ENCODE results near the gene PUS1. TPM values are rescaled to one million over a fixed set of nuclear protein-coding genes. Genes with fewer than 3 reads are reported as not detected.

The PUS1 gene
- total RNA-seq, 4 donors from 2014 or later: 14.7 to 23.3 (median 19.5) TPM

DNA sequence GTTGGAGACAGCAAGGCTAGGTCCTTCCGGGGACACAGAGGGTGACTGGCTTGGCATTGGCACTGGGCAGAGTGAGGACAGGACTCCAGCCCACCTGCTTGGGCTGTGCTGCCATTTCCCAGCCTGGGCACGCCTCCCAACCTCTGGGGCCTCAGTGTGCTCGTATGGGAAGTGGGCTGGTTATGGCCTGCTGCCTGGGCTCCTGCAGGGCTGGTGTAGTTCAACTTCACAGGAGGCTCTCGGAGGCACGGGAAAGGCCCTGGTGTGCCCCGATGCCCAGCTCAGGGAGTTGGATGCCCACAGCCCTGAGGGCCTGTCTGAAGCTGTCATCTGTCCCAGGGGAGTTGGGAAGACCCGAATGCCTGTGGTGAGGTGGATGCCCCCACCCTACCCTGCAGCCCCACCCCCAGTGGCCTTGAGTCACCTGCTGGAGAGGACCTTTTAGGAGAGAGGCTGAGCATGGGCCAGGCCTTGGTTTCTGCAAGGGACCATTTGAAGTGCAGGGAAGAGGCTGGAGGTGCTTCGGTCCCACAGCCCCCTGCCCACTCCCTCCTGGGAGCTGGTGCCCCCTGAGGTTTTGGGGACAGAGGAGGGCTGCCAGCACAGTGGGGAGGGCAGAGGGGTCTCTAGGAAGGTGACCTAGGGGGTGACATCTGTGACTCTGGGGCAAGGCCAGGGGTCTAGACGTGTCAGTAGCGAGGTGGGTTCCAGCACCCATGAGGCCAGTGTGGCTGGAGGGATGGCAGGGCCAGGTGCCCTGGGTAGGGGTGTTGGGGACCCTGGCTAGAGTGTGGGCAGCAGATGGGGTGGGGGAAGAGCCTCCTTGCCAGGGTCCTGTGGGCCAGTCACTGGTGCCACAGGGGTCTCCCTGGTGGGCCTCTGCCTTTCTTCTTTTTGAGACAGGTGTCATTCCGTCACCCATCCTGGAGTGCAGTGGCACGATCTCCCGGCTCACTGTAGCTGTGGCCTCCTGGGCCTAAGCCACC, 25.5 kb upstream of the PUS1 start:
- DNase-seq (ENCODE audit: extremely low spot score): no peak
- Histone ChIP-seq H3K27ac (replicated peaks in 1 of 4) (no peak overlapping the region), H3K27me3 (no peaks in the 10 kb centered on the region), H3K9me3 (no peaks in the 10 kb centered on the region), H3K4me3 (no peak overlapping the region), H3K36me3 (peaks cover 15 to 63% (median 44%) of the 10 kb centered on the region in 4 donors), H3K4me1 (peaks cover 59 to 79% (median 72%) of the 10 kb centered on the region in 4 donors)
- 91% methylated on average over 7 of the region's 13 CpGs for WGBS
- TF ChIP-seq, protein P1, sequence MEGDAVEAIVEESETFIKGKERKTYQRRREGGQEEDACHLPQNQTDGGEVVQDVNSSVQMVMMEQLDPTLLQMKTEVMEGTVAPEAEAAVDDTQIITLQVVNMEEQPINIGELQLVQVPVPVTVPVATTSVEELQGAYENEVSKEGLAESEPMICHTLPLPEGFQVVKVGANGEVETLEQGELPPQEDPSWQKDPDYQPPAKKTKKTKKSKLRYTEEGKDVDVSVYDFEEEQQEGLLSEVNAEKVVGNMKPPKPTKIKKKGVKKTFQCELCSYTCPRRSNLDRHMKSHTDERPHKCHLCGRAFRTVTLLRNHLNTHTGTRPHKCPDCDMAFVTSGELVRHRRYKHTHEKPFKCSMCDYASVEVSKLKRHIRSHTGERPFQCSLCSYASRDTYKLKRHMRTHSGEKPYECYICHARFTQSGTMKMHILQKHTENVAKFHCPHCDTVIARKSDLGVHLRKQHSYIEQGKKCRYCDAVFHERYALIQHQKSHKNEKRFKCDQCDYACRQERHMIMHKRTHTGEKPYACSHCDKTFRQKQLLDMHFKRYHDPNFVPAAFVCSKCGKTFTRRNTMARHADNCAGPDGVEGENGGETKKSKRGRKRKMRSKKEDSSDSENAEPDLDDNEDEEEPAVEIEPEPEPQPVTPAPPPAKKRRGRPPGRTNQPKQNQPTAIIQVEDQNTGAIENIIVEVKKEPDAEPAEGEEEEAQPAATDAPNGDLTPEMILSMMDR (IDR thresholded peaks at IDR 0.05): no peak
- no peak for TF ChIP-seq POLR2AphosphoS5 (IDR thresholded peaks at IDR 0.05)
- TF ChIP-seq POLR2A (IDR thresholded peaks at IDR 0.05; ENCODE audit: low read depth): no peak
- no peak for TF ChIP-seq EP300 (IDR thresholded peaks at IDR 0.05)
- intact Hi-C loops (cut with DNase I): no loop called here

DNA sequence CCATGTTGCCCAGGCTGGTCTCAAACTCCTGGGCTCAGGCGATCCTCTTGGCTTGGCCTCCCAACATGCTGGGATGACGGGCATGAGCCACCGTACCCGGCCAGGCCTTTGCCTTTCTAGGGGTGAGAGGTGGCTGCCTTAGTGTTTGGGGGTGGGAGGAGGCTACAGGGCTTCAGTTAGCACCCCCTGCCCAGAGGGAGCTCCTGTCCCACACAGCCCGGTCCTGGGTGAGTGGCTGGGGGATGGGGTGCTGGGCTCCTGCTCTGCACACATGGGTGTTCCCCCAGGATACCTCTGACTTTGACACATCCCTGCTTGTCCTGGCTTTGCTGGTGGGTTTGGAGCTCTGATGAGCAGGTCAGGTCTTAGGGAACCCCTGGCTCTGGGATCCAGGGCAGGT, 24.7 kb upstream of the PUS1 start:
- DNase-seq (ENCODE audit: extremely low spot score): no peak
- H3K36me3 ChIP-seq: peaks cover 23 to 64% (median 46%) of the 10 kb centered on the region in 4 donors

DNA sequence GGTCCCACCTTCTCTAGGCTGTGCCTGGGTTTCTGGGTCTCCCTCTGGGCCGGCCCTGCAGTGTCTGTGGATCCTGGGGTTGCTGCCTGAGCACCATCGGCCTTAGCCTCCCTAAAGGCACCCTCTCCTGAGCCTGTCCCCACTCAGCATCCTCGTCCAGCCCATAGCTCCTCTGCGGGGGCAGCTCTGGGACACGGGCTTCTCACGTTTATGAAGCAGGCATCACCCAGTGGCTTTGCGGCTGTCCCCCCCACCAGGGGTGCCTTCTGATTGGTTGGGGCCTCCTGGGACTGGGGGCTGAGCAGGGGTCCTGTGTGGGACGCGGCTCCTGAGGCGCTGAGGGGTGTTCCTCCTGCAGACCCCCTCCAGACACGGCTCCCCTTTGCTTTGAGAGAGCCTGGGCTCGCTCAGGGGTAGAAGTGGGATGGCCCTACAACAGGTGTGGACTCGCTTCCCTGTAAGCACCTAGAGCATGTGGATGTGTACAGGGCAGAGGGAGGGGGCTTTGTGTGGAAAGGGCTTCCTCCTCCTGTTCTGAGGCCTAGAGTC, 23.9 kb upstream of the PUS1 start:
- DNase-seq (ENCODE audit: extremely low spot score): no peak
- H3K4me3 ChIP-seq: no peak overlapping the region
- no peaks in the 10 kb centered on the region for H3K27me3 ChIP-seq
- WGBS: 75% methylated on average over 11 of the region's 13 CpGs
- intact Hi-C loops (cut with DNase I): no loop called here
- H3K36me3 ChIP-seq: peaks cover 31 to 68% (median 51%) of the 10 kb centered on the region in 4 donors
- no peak overlapping the region for H3K27ac ChIP-seq (replicated peaks in 1 of 4)
- H3K4me1 ChIP-seq: peaks cover 54 to 63% (median 57%) of the 10 kb centered on the region in 4 donors
- no peaks in the 10 kb centered on the region for H3K9me3 ChIP-seq
- TF ChIP-seq POLR2AphosphoS5 (IDR thresholded peaks at IDR 0.05) (no peak), POLR2A (IDR thresholded peaks at IDR 0.05; ENCODE audit: low read depth) (no peak), EP300 (IDR thresholded peaks at IDR 0.05) (no peak)
- TF ChIP-seq, protein P1 (IDR thresholded peaks at IDR 0.05): no peak

More for the DNA sequence above, 24.7 kb upstream of the PUS1 start:
- Histone ChIP-seq H3K4me3 (no peak overlapping the region), H3K27me3 (no peaks in the 10 kb centered on the region), H3K27ac (replicated peaks in 1 of 4) (no peak overlapping the region), H3K4me1 (peaks cover 59 to 71% (median 65%) of the 10 kb centered on the region in 4 donors), H3K9me3 (no peaks in the 10 kb centered on the region)
- TF ChIP-seq POLR2AphosphoS5 (IDR thresholded peaks at IDR 0.05): no peak
- no peak for TF ChIP-seq POLR2A (IDR thresholded peaks at IDR 0.05; ENCODE audit: low read depth)
- TF ChIP-seq, protein P1 (IDR thresholded peaks at IDR 0.05): no peak
- TF ChIP-seq EP300 (IDR thresholded peaks at IDR 0.05): no peak
- WGBS: 83% methylated on average over 1 of the region's 5 CpGs
- intact Hi-C loops (cut with DNase I): no loop called here

DNA sequence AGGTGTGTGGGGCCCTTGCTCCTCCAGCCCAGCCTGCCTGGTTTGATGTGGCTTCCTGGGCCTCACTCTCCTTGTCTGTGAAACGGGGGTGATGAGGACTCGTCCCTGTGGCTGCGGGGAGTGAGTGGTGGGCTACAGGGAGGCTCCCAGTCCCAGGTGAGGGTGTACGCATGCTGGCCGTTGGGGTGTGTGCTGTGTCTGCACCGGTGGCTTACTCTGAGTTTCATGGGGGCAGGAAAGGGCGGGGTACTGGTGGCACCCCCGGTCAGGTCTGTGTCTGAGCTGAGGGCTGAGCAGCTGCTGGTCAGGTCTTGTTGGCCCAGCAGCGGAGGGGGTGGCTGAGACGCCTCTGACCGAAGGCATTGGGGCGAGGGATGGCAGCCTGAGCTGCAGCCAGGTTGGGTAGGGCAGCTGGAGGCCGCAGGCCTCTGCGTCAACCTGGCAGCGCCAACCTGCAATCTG, 23.4 kb upstream of the PUS1 start:
- intact Hi-C loops (cut with DNase I): no loop called here
- no peaks in the 10 kb centered on the region for H3K27me3 ChIP-seq
- WGBS: 92% methylated on average over 11 of the region's 15 CpGs
- TF ChIP-seq POLR2AphosphoS5 (IDR thresholded peaks at IDR 0.05) (no peak), EP300 (IDR thresholded peaks at IDR 0.05) (no peak), POLR2A (IDR thresholded peaks at IDR 0.05; ENCODE audit: low read depth) (no peak)
- TF ChIP-seq, protein P1 (IDR thresholded peaks at IDR 0.05): no peak
- H3K4me1 ChIP-seq: peaks cover 49 to 58% (median 52%) of the 10 kb centered on the region in 4 donors
- H3K27ac ChIP-seq (replicated peaks in 1 of 4): no peak overlapping the region
- no peak overlapping the region for H3K4me3 ChIP-seq
- DNase-seq (ENCODE audit: extremely low spot score): no peak
- H3K9me3 ChIP-seq: no peaks in the 10 kb centered on the region
- peaks cover 36 to 68% (median 54%) of the 10 kb centered on the region in 4 donors for H3K36me3 ChIP-seq

Data from esophagus muscularis mucosa (tissue), 4 donors.